Activated CD4-positive, alpha-beta T cell treated with anti-CD3 and anti-CD28 coated beads, Interleukin-2, amount 10 ng/mL, durations not matched to agents 24 days and 14 days (primary cell): ENCODE measurements around the gene TEX30. TPM values are rescaled to one million over a fixed set of nuclear protein-coding genes. Genes with fewer than 3 reads are reported as not detected.
A peak's percentile ranks its signal among the peaks of the same experiment; 100 is the strongest.
"Not testable (repeated sequence)": the region's sequence is repeated elsewhere in the genome, so short reads cannot be mapped to it uniquely, and the experiment has no call there.

Source experiments
- DNase-seq: peaks from one replicate; pipeline ENCODE4 v3.0.0; 2022
- H3K27ac Mint-ChIP-seq: one replicate; pipeline ENCODE4 v1.8.0; 2022; ENCODE audit warnings: mild to moderate bottlenecking, mixed read lengths
- H3K27me3 Mint-ChIP-seq: one replicate; pipeline ENCODE4 v1.8.0; 2022; ENCODE audit warnings: mixed read lengths
- H3K36me3 Mint-ChIP-seq: one replicate; pipeline ENCODE4 v1.8.0; 2022; ENCODE audit warnings: low read depth, mild to moderate bottlenecking, mixed read lengths
- H3K4me1 Mint-ChIP-seq: one replicate; pipeline ENCODE4 v1.8.0; 2021; ENCODE audit warnings: mixed read lengths
- H3K4me3 Mint-ChIP-seq: one replicate; pipeline ENCODE4 v1.8.0; 2022; ENCODE audit warnings: mild to moderate bottlenecking, moderate library complexity, mixed read lengths
- H3K9me3 Mint-ChIP-seq: one replicate; pipeline ENCODE4 v1.8.0; 2021; ENCODE audit warnings: mixed read lengths
- intact Hi-C: fragments of 100-400 bp; cut with micrococcal nuclease; formaldehyde crosslinking; loops from one replicate; pipeline ENCODE4 v1.15.1; 2023
- total RNA-seq: library from RNA; stranded (reverse); gene quantifications from 2 replicates; pipeline ENCODE4 v1.2.3, GENCODE V29; 2022

TEX30 gene
- total RNA-seq, 1 donor from 2014 or later = 65.6 TPM

GRCh38 chr13:102798581-102799425, 25.2 kb upstream of the TEX30 start, which contains the start of the genes BIVM and POGLUT2:
TSS of gene BIVM (plus strand) at chr13:102799119. CDS start at chr13:102807268, 8,149 bp downstream.
TSS of gene POGLUT2 (minus strand) at chr13:102798976. CDS start at chr13:102798670, 306 bp downstream.
- no peaks in the 10 kb centered on the region for H3K27me3 Mint-ChIP-seq
- H3K9me3 Mint-ChIP-seq = no peaks in the 10 kb centered on the region
- intact Hi-C loops = loop anchor here (1.0 kb wide), 2 partner anchors 20 to 203 kb away; partner anchors contain the start of gene TPP2
- peaks cover 21% of the 10 kb centered on the region for H3K36me3 Mint-ChIP-seq
- DNase-seq = peak; percentile 96
- H3K27ac Mint-ChIP-seq = peak within 1 kb of the TSS; percentile 92
- peaks cover 30% of the 10 kb centered on the region for H3K4me1 Mint-ChIP-seq
- H3K4me3 Mint-ChIP-seq = peak within 1 kb of the TSS; percentile 98

- no peak overlapping the region for H3K27ac Mint-ChIP-seq
- no peaks in the 10 kb centered on the region for H3K27me3 Mint-ChIP-seq
- intact Hi-C loops = no loop called here
- peaks cover 38% of the 10 kb centered on the region for H3K36me3 Mint-ChIP-seq
- H3K9me3 Mint-ChIP-seq = no peaks in the 10 kb centered on the region
- peaks cover 10% of the 10 kb centered on the region for H3K4me1 Mint-ChIP-seq
- DNase-seq = no peak
- H3K4me3 Mint-ChIP-seq = no peak overlapping the region
These were observed 20.2 kb upstream of the TEX30 start for GRCh38 chr13:102793611-102794355.

- peaks cover 8% of the 10 kb centered on the region for H3K4me1 Mint-ChIP-seq
- H3K4me3 Mint-ChIP-seq = no peak overlapping the region
- H3K27ac Mint-ChIP-seq = no peak overlapping the region
- H3K27me3 Mint-ChIP-seq = no peaks in the 10 kb centered on the region
- intact Hi-C loops = no loop called here
- peaks cover 48% of the 10 kb centered on the region for H3K36me3 Mint-ChIP-seq
- peak; percentile 41 for DNase-seq
- no peaks in the 10 kb centered on the region for H3K9me3 Mint-ChIP-seq
These were observed 18.8 kb upstream of the TEX30 start for GRCh38 chr13:102792396-102792795.

- Mint-ChIP-seq H3K9me3 (no peaks in the 10 kb centered on the region), H3K27me3 (no peaks in the 10 kb centered on the region), H3K36me3 (peaks cover 61% of the 10 kb centered on the region), H3K4me1 (peaks cover 4% of the 10 kb centered on the region), H3K27ac (no peak overlapping the region), H3K4me3 (no peak overlapping the region)
- no peak for DNase-seq
- intact Hi-C loops = no loop called here
These were observed 15.1 kb upstream of the TEX30 start for GRCh38 chr13:102788683-102789082.

GRCh38 chr13:102784483-102784882, 10.9 kb upstream of the TEX30 start:
- Mint-ChIP-seq H3K36me3 (peaks cover 65% of the 10 kb centered on the region), H3K4me1 (peaks cover 16% of the 10 kb centered on the region), H3K4me3 (no peak overlapping the region), H3K9me3 (peaks cover 13% of the 10 kb centered on the region), H3K27me3 (no peaks in the 10 kb centered on the region), H3K27ac (no peak overlapping the region)
- intact Hi-C loops = no loop called here
- peak; percentile 36 for DNase-seq

- H3K27me3 Mint-ChIP-seq = no peaks in the 10 kb centered on the region
- peaks cover 43% of the 10 kb centered on the region for H3K36me3 Mint-ChIP-seq
- peaks cover 21% of the 10 kb centered on the region for H3K4me1 Mint-ChIP-seq
- H3K4me3 Mint-ChIP-seq = no peak overlapping the region
- H3K27ac Mint-ChIP-seq = no peak overlapping the region
- DNase-seq = no peak
- peaks cover 13% of the 10 kb centered on the region for H3K9me3 Mint-ChIP-seq
- intact Hi-C loops = no loop called here
These were observed 8.0 kb upstream of the TEX30 start for GRCh38 chr13:102781591-102781990.

- H3K4me3 Mint-ChIP-seq = peak overlapping the region; percentile 57
- peaks cover 13% of the 10 kb centered on the region for H3K9me3 Mint-ChIP-seq
- DNase-seq, intact Hi-C loops, H3K27me3 Mint-ChIP-seq: not testable (repeated sequence)
- H3K27ac Mint-ChIP-seq = peak overlapping the region; percentile 92
- peaks cover 36% of the 10 kb centered on the region for H3K36me3 Mint-ChIP-seq
- H3K4me1 Mint-ChIP-seq = peaks cover 23% of the 10 kb centered on the region
These were observed 7.1 kb upstream of the TEX30 start for GRCh38 chr13:102780656-102781055.

- H3K9me3 Mint-ChIP-seq = peaks cover 13% of the 10 kb centered on the region
- H3K4me3 Mint-ChIP-seq = peak overlapping the region; percentile 53
- no peaks in the 10 kb centered on the region for H3K27me3 Mint-ChIP-seq
- peaks cover 28% of the 10 kb centered on the region for H3K36me3 Mint-ChIP-seq
- H3K4me1 Mint-ChIP-seq = peaks cover 29% of the 10 kb centered on the region
- intact Hi-C loops = loop anchor here (1.0 to 10.0 kb wide), 3 partner anchors 20 to 385 kb away; partner anchors contain the start of gene BIVM
- peak overlapping the region; percentile 92 for H3K27ac Mint-ChIP-seq
- peak; percentile 82 for DNase-seq
These were observed 6.0 kb upstream of the TEX30 start for GRCh38 chr13:102779436-102780159.

- Mint-ChIP-seq H3K4me3 (no peak overlapping the region), H3K27ac (no peak overlapping the region), H3K36me3 (peaks cover 18% of the 10 kb centered on the region), H3K27me3 (no peaks in the 10 kb centered on the region), H3K9me3 (peaks cover 13% of the 10 kb centered on the region), H3K4me1 (peaks cover 39% of the 10 kb centered on the region)
- intact Hi-C loops = loop anchor here (10.0 kb wide), 1 partner anchor 383 kb away; no protein-coding TSS in a partner anchor
- no peak for DNase-seq
These were observed 4.2 kb upstream of the TEX30 start for GRCh38 chr13:102777736-102778135.

GRCh38 chr13:102776271-102776670, 2.7 kb upstream of the TEX30 start:
- intact Hi-C loops = loop anchor here (10.0 kb wide), 1 partner anchor 381 kb away; no protein-coding TSS in a partner anchor
- peaks cover 50% of the 10 kb centered on the region for H3K4me1 Mint-ChIP-seq

GRCh38 chr13:102774591-102775520, 1.3 kb upstream of the TEX30 start:
- Mint-ChIP-seq H3K36me3 (peaks cover 19% of the 10 kb centered on the region), H3K4me3 (peak overlapping the region; percentile 87), H3K9me3 (no peaks in the 10 kb centered on the region), H3K27ac (peak overlapping the region; percentile 93), H3K27me3 (no peaks in the 10 kb centered on the region), H3K4me1 (peaks cover 54% of the 10 kb centered on the region)
- DNase-seq = no peak
- intact Hi-C loops = loop anchor here (10.0 kb wide), 1 partner anchor 380 kb away; no protein-coding TSS in a partner anchor

More at GRCh38 chr13:102776271-102776670, 2.7 kb upstream of the TEX30 start:
- Mint-ChIP-seq H3K9me3 (peaks cover 8% of the 10 kb centered on the region), H3K4me3 (no peak overlapping the region), H3K36me3 (peaks cover 20% of the 10 kb centered on the region), H3K27ac (no peak overlapping the region), H3K27me3 (no peaks in the 10 kb centered on the region)
- DNase-seq = no peak

- Mint-ChIP-seq H3K27ac (peak overlapping the region; percentile 93), H3K4me1 (peaks cover 49% of the 10 kb centered on the region)
These were observed 605 bp upstream of the TEX30 start for GRCh38 chr13:102774214-102774568.

More at GRCh38 chr13:102774214-102774568, 605 bp upstream of the TEX30 start:
- Mint-ChIP-seq H3K4me3 (peak overlapping the region; percentile 87), H3K27me3 (no peaks in the 10 kb centered on the region), H3K9me3 (no peaks in the 10 kb centered on the region), H3K36me3 (peaks cover 21% of the 10 kb centered on the region)
- intact Hi-C loops = loop anchor here (10.0 kb wide), 1 partner anchor 379 kb away; no protein-coding TSS in a partner anchor
- DNase-seq = no peak
